Neural cell (in vitro differentiated cells): ENCODE measurements around the gene PTPRN2. TPM values are rescaled to one million over a fixed set of nuclear protein-coding genes. Genes with fewer than 3 reads are reported as not detected.

Source experiments
- H2AFZ ChIP-seq: fragments of 200-600, 300-800 bp; sonication (generic), shearing (Covaris generic); 2 replicates; pipeline ENCODE4 v1.6.0; 2014; ENCODE audit warnings: low read depth, mild to moderate bottlenecking, antibody characterized with exemption, low read length, moderate library complexity
- H3F3A ChIP-seq: fragments of 200-600 bp; shearing (Covaris generic); 2 replicates; pipeline ENCODE4 v1.6.1; 2016; ENCODE audit warnings: mild to moderate bottlenecking, moderate library complexity, mixed read lengths, antibody characterized with exemption, low read length; ENCODE audit not compliant: insufficient read depth, poor library complexity, severe bottlenecking
- H3K27ac ChIP-seq: fragments of 200-600, 300-800 bp; sonication (generic), shearing (Covaris generic); 2 replicates; pipeline ENCODE4 v1.5.1; 2014; ENCODE audit warnings: mild to moderate bottlenecking, low read length, moderate library complexity
- H3K27me3 ChIP-seq: fragments of 300-800, 200-600 bp; sonication (generic), shearing (Covaris generic); 2 replicates; pipeline ENCODE4 v1.6.0; 2014; ENCODE audit warnings: mild to moderate bottlenecking, low read depth, low read length, moderate library complexity; ENCODE audit not compliant: insufficient read depth
- H3K36me3 ChIP-seq: fragments of 300-800, 200-600 bp; sonication (generic), shearing (Covaris generic); 2 replicates; pipeline ENCODE4 v1.5.1; 2014; ENCODE audit warnings: mild to moderate bottlenecking, antibody characterized with exemption, low read length, moderate library complexity; ENCODE audit not compliant: insufficient read depth
- H3K4me2 ChIP-seq: fragments of 300-800, 200-600 bp; sonication (generic), shearing (Covaris generic); 2 replicates; pipeline ENCODE4 v1.6.0; 2014; ENCODE audit warnings: mild to moderate bottlenecking, low read length
- H3K4me3 ChIP-seq: fragments of 300-800, 200-600 bp; sonication (generic), shearing (Covaris generic); 2 replicates; pipeline ENCODE4 v1.5.1; 2014; ENCODE audit warnings: mild to moderate bottlenecking, low read length, moderate library complexity
- H3K79me2 ChIP-seq: fragments of 200-600 bp; shearing (Covaris generic); replicated peaks from 2 replicates; pipeline ENCODE4 v1.6.0; 2014; ENCODE audit warnings: mild to moderate bottlenecking, low read length, moderate library complexity; ENCODE audit not compliant: insufficient read depth
- H3K9ac ChIP-seq: fragments of 300-800, 200-600 bp; sonication (generic), shearing (Covaris generic); 2 replicates; pipeline ENCODE4 v1.6.1; 2016; ENCODE audit warnings: mild to moderate bottlenecking, low read length, mixed read lengths
- H3K9me2 ChIP-seq: fragments of 200-600 bp; shearing (Covaris generic); 2 replicates; pipeline ENCODE4 v1.6.1; 2016; ENCODE audit warnings: mild to moderate bottlenecking, low read length, mixed read lengths; ENCODE audit not compliant: insufficient read depth
- H3K9me3 ChIP-seq: fragments of 200-600, 300-800 bp; sonication (generic), shearing (Covaris generic); 2 replicates; pipeline ENCODE4 v1.6.1; 2016; ENCODE audit warnings: mild to moderate bottlenecking, mixed run types, low read length, moderate library complexity, mixed read lengths
- H4K20me1 ChIP-seq: fragments of 200-600 bp; shearing (Covaris generic); 2 replicates; pipeline ENCODE4 v1.6.1; 2016; ENCODE audit warnings: mild to moderate bottlenecking, mixed run types; ENCODE audit not compliant: insufficient read depth
- EP300 ChIP-seq: fragments of 450-650 bp; conservative IDR thresholded peaks from 2 replicates; pipeline ENCODE4 v1.6.1; 2014; ENCODE audit warnings: antibody characterized with exemption, mild to moderate bottlenecking, moderate library complexity; ENCODE audit not compliant: poor library complexity, severe bottlenecking
- EZH2 ChIP-seq: fragments of 200-600, 300-800 bp; shearing (Covaris generic), sonication (generic); IDR thresholded peaks from 2 replicates; pipeline ENCODE4 v1.6.1; 2014; ENCODE audit warnings: antibody characterized with exemption, low read length, borderline replicate concordance, mild to moderate bottlenecking; ENCODE audit not compliant: insufficient read depth, poor library complexity, severe bottlenecking
- MXI1 ChIP-seq: fragments of 450-650 bp; conservative IDR thresholded peaks from 2 replicates; pipeline ENCODE4 v1.6.1; 2014; ENCODE audit warnings: antibody characterized with exemption, mild to moderate bottlenecking; ENCODE audit not compliant: poor library complexity, severe bottlenecking
- POLR2AphosphoS5 ChIP-seq: IDR thresholded peaks from 2 replicates; pipeline ENCODE4 v1.6.1; 2012
- RAD21 ChIP-seq: fragments of 450-650 bp; conservative IDR thresholded peaks from 2 replicates; pipeline ENCODE4 v1.6.1; 2014; ENCODE audit warnings: antibody characterized with exemption, mild to moderate bottlenecking, moderate library complexity
- SMC3 ChIP-seq: fragments of 450-650 bp; conservative IDR thresholded peaks from 2 replicates; pipeline ENCODE4 v1.6.1; 2014; ENCODE audit warnings: antibody characterized with exemption, mild to moderate bottlenecking, moderate library complexity; ENCODE audit not compliant: poor library complexity
- TAF1 ChIP-seq: IDR thresholded peaks from 2 replicates; pipeline ENCODE4 v1.6.1; 2012; ENCODE audit warnings: low read depth
- polyA plus RNA-seq: library from polyadenylated mRNA; depleted of rRNA; stranded (reverse); fragments of >200 nt; gene quantifications from 2 replicates; pipeline ENCODE4 v1.2.3, GENCODE V29; 2014
- TF ChIP-seq, protein P1 (sequence below): fragments of 450-650 bp; IDR thresholded peaks from 2 replicates; pipeline ENCODE4 v1.5.1; 2014; ENCODE audit warnings: antibody characterized with exemption, mild to moderate bottlenecking, moderate library complexity; ENCODE audit not compliant: poor library complexity, severe bottlenecking
- TF ChIP-seq, protein P2 (sequence below): IDR thresholded peaks from 2 replicates; pipeline ENCODE4 v1.6.1; 2012; ENCODE audit warnings: borderline replicate concordance

Gene PTPRN2
- polyA plus RNA-seq, 1 donor from 2014 or later: 31.0 TPM

DNA sequence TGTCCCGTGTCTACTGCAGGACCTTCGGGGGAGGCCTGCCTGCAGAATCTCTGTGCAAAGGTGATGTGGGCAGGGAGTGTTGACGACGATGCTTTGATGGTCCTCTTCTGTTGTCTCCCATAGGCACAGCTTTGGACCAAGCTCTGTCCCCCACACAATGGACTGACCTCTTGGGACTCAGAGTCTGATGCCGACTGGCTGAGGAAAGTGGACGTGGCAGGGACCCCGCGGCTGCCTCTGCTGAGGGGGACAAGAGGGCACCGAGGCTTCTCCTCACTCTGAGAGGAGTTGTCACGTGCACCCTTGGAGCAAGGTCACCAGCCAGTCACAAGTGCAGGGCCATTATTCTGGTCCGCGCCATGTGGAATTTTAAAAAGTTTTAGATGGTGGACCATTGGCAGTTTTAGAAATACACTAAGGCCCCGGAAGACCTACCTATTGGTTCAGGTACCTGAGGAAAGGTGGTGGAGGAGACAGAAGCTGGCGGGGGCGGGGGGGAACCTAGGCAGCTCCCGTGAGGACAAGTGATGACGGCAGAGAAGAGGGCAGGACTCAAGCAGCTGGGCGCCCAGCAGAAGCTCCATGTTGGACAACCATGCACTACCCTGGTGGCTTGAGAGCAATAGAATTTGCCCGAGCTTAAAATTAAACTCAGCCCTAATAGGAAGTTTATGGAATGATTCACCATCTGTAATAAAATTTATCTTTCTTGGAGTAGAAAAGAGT is 331.4 kb downstream of the PTPRN2 start:
- no peaks in the 10 kb centered on the region for H3K9me3 ChIP-seq
- H3K27me3 ChIP-seq: no peaks in the 10 kb centered on the region
- TF ChIP-seq RAD21 (no peak), EZH2 (no peak), EP300 (no peak), MXI1 (no peak), POLR2AphosphoS5 (no peak), TAF1 (no peak), SMC3 (no peak)
- TF ChIP-seq, protein P1, sequence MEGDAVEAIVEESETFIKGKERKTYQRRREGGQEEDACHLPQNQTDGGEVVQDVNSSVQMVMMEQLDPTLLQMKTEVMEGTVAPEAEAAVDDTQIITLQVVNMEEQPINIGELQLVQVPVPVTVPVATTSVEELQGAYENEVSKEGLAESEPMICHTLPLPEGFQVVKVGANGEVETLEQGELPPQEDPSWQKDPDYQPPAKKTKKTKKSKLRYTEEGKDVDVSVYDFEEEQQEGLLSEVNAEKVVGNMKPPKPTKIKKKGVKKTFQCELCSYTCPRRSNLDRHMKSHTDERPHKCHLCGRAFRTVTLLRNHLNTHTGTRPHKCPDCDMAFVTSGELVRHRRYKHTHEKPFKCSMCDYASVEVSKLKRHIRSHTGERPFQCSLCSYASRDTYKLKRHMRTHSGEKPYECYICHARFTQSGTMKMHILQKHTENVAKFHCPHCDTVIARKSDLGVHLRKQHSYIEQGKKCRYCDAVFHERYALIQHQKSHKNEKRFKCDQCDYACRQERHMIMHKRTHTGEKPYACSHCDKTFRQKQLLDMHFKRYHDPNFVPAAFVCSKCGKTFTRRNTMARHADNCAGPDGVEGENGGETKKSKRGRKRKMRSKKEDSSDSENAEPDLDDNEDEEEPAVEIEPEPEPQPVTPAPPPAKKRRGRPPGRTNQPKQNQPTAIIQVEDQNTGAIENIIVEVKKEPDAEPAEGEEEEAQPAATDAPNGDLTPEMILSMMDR: no peak
- TF ChIP-seq, protein P2, sequence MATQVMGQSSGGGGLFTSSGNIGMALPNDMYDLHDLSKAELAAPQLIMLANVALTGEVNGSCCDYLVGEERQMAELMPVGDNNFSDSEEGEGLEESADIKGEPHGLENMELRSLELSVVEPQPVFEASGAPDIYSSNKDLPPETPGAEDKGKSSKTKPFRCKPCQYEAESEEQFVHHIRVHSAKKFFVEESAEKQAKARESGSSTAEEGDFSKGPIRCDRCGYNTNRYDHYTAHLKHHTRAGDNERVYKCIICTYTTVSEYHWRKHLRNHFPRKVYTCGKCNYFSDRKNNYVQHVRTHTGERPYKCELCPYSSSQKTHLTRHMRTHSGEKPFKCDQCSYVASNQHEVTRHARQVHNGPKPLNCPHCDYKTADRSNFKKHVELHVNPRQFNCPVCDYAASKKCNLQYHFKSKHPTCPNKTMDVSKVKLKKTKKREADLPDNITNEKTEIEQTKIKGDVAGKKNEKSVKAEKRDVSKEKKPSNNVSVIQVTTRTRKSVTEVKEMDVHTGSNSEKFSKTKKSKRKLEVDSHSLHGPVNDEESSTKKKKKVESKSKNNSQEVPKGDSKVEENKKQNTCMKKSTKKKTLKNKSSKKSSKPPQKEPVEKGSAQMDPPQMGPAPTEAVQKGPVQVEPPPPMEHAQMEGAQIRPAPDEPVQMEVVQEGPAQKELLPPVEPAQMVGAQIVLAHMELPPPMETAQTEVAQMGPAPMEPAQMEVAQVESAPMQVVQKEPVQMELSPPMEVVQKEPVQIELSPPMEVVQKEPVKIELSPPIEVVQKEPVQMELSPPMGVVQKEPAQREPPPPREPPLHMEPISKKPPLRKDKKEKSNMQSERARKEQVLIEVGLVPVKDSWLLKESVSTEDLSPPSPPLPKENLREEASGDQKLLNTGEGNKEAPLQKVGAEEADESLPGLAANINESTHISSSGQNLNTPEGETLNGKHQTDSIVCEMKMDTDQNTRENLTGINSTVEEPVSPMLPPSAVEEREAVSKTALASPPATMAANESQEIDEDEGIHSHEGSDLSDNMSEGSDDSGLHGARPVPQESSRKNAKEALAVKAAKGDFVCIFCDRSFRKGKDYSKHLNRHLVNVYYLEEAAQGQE: no peak

DNA sequence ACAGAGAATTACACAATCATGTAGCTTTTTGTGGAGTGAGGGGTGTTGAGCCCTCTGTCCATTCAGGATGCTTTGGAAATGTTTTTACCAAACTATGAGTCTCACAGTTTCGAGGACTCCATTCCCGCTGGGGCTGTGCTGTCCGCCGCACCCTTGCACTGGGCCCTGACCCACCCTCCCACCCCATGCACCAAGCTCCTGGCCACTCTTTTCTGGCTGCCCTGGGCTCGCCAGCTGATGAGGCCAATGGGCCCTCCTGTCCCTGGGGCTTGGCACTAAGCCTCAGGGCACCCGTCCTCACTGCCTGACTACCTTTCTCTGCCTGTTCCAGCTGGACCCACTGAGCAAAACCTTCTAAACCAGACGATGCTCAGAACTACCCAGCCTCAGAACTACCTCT is 332.1 kb downstream of the PTPRN2 start:
- Histone ChIP-seq H3K4me2 (no peak overlapping the region), H3F3A (no peaks in the 10 kb centered on the region), H3K79me2 (peaks cover 4% of the 10 kb centered on the region), H3K9me2 (no peaks in the 10 kb centered on the region), H3K9me3 (no peaks in the 10 kb centered on the region), H4K20me1 (no peaks in the 10 kb centered on the region), H3K27ac (no peak overlapping the region), H3K4me3 (no peak overlapping the region), H3K36me3 (no peaks in the 10 kb centered on the region), H3K9ac (no peak overlapping the region), H2AFZ (no peak overlapping the region), H3K27me3 (no peaks in the 10 kb centered on the region)
- TF ChIP-seq TAF1 (no peak), EZH2 (no peak), EP300 (no peak), RAD21 (no peak), POLR2AphosphoS5 (no peak), SMC3 (no peak), MXI1 (no peak)
- TF ChIP-seq, protein P1: no peak
- TF ChIP-seq, protein P2: no peak

More for the DNA sequence above, 331.4 kb downstream of the PTPRN2 start:
- Histone ChIP-seq H3K9ac (no peak overlapping the region), H3F3A (no peaks in the 10 kb centered on the region), H3K4me3 (no peak overlapping the region), H3K27ac (no peak overlapping the region), H3K36me3 (no peaks in the 10 kb centered on the region), H3K4me2 (no peak overlapping the region), H3K79me2 (no peaks in the 10 kb centered on the region), H3K9me2 (no peaks in the 10 kb centered on the region), H2AFZ (no peak overlapping the region), H4K20me1 (no peaks in the 10 kb centered on the region)
